Activated CD4-positive, CD25-positive, alpha-beta regulatory T cell treated with anti-CD3 and anti-CD28 coated beads, Interleukin-2, amount 50 U/mL, for 16 hours (primary cell): ENCODE measurements around the gene TRMT61B.
A peak's percentile ranks its signal among the peaks of the same experiment; 100 is the strongest.

Experiments
- DNase-seq: peaks from one replicate; pipeline ENCODE4 v3.0.0-alpha.2; 2020; ENCODE audit warnings: low read depth, low spot score

Gene TRMT61B

GRCh38 chr2:28870146-28870891, at the start of gene TRMT61B:
Gene TRMT61B (minus strand): TSS chr2:28870309. CDS start chr2:28870277, 32 bp downstream.
- DNase-seq: peak; percentile 97

DNA sequence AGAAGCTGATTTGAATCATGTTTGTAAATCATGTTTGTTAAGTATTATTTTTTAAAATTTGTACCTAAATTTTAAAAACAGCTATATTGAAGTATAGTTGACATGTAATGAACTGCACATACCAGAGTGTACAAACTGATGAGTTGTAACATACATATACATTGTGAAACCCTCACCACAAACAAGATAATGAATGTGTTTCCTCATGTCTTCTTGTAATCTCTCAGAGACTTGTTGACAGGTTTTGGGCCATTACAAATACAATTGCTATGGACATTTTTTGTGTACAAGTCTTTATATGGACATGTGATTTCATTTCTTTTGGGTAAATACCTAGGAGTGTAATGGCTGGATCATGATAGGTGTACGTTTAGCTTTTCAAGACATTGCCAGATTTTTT, 45.8 kb upstream of the TRMT61B start:
- DNase-seq: no peak

DNA sequence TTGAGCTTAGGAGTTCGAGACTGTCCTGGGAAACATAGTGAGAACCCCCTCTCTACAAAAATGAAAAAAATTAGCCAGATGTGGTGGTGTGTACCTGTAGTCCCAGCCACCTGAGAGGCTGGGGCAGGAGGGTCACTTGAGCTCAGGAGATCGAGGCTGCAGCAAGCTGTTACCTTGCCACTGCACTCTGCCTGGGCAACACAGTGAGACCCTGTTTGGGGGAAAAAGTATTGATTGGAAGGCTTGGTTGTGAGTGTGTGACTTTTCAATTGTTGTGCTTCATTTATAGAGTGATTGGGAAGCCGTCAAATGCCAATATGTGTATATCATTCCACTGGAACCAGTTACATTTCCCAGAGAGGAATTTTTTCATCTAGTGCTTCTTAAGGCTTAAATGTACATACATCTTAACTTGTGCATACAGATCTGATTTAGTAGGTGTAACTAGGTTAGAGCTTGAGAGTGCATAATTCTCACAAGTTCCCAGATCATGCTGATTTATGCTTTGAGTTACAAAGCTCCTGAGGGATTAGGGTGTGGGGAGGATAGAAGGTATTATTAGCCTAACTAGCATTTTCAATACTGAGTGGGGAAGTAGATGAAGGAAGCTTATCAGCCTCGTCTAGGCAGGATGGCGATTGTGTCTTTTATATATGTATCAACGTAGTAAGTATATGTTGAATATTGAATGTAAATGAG, 39.7 kb upstream of the TRMT61B start:
- DNase-seq: no peak

GRCh38 chr2:28908172-28908571, 38.1 kb upstream of the TRMT61B start:
- DNase-seq: no peak

DNA sequence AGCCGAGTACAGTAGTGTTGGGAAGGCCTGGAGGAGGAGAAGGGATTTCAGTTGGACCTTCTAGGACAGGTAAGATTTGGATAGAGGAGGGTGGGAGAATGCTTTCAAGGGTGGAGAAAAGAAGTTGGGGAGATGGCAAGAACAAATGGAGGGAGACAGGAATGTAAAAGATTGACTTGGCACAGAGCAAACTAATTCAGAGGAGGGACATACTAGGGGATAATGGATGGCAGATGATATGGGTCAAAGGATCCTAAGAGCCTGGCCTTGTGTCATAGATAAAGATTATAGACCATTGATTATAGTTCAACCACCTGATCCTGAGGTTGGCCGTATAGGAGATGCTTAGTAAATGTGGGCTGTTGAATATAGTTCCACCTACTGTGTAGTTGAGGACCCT, 36.7 kb upstream of the TRMT61B start:
- no peak for DNase-seq

DNA sequence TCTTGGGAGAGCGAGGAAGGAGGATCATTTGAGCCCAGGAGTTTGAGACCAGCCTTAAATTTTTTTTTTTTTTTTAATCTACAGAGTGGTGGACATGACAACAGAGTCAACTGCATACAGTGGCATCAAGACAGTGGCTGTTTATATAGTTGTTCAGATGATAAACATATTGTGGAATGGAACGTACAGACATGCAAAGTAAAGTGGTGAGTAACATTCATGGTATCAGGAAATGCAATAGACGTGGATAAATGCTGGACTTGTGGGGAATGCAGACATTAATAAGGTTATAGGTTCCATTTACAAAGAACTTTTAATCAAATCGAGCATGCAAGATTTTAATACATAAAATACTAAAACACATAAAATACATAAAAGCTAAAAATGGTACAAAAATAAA, 36.3 kb upstream of the TRMT61B start:
- DNase-seq: no peak

GRCh38 chr2:28905533-28905932, 35.4 kb upstream of the TRMT61B start:
- no peak for DNase-seq

DNA sequence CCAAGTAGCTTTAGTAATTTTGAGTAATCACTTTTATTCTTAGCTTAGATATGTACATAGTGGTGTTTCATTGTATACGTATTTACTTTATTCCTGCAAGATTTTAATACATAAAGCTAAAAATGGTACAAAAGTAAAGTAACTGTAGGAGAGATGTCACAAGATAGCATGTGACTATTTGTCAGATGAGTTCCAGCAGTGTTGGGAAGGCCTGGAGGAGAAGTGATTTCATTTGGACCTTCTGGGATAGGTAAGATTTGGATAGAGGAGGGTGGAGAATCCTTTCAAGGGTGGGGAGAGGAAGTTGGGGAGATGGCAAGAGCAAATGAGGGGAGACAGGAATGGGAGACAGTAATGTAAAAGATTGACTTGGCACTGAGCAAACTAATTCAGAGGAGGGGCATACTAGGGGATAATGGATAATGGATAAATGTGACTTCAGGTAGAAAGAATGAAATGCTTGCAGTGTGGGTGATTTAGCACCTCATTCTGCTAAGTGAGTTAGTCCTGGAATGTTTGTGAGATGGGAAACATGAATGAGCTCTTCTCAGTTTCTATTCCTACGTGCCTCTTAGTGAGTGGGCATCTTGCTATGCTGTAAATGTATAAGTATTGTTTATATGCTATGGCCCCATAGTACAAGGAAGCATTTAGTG, 34.8 kb upstream of the TRMT61B start:
- DNase-seq: no peak

DNA sequence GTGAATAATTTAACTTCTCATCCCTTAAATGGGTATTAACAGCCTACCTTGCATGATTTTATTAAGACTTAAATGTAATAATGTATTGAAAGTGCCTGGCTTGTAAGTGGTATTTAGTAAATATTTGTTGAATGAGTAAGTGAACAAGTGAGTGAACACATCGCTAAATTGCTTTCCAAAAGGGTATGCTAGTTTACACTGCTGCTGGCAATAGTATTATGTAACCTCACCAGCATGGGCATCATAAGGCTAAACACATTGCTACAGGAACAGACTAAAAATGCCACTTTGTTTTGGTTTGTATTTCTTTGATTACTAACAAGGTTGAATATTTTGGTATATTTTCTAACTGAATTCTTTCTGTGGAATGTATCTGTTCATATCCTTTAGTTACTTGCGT, 34.2 kb upstream of the TRMT61B start:
- DNase-seq: no peak

DNA sequence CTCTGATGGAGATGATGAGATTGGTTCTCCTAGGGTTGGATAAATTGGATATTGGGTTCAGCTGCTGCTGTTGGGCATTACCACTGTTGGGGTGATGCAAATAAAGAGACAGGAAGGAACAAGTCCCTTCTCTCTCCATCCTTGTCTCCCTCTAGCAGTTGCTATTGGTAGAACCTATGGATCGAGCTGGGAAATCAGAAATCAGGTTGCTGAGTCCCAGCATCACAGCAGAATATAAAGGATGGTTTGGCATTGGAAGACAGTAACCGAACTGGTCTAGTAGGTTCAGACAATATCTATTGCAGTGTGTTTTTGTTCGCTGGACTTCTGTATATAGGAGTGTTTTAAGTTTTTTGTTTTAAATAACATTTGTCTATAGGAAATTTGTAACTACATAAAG, 32.5 kb upstream of the TRMT61B start:
- no peak for DNase-seq

DNA sequence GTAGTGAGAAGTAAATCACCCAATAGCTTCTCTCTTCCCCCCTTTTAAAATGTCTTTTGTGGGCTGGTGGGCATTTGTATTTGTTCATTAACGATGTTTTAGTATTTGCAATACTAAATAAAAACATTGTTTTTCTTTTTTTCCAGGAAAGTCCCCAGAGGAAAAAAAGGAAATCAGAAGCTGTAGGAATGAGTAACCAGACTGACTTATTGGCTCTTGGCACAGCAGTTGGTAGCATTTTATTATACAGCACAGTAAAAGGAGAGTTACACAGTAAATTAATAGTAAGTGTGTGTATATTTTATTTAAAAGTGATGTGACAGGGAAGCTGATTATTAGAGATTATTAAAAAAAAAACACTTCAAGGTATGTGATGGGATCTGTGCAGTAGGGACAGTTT, 31.7 kb upstream of the TRMT61B start:
- DNase-seq: no peak

GRCh38 chr2:28901202-28901601, 31.1 kb upstream of the TRMT61B start:
- no peak for DNase-seq

GRCh38 chr2:28898048-28898447, 27.9 kb upstream of the TRMT61B start:
- no peak for DNase-seq

GRCh38 chr2:28896906-28897305, 26.8 kb upstream of the TRMT61B start:
- no peak for DNase-seq

GRCh38 chr2:28895189-28895893, 25.2 kb upstream of the TRMT61B start:
- peak; percentile 2 for DNase-seq

DNA sequence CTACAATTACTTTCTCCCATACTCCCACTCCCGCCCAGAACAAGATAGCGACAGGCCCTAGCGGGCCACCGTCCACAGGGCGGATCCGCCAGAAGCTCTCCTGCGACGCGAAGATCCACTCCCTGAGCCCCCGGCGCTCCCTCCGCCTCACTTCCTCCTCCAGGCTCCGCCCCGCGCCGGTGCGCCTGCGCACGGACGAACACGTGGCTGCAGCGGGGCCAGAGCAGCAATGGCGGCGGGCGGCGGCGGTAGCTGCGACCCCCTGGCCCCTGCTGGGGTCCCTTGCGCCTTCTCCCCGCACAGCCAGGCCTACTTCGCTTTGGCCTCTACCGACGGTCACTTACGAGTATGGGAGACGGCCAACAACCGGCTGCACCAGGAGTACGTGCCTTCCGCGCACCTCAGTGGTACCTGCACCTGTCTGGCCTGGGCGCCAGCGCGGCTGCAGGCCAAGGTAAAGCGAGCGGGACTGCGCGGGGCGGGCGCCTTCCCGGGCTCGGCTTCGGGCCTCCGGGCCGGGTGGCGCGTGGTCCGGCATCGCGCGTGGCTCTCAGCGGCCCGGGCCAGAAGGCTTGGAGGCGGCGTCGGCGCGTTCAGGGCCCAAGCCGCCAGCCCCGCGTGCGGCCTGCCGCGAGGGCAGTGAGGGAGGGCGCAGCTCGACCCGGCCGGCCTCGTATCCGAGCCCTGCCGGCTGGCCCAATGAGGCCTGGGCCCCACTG, 24.5 kb upstream of the TRMT61B start, which contains the start of gene WDR43:
WDR43 (plus strand) TSS at position 198 of the 719 bp plus-strand sequence; CDS start at position 230, 32 bp downstream.
- peak; percentile 96 for DNase-seq

- DNase-seq: no peak
Measured at GRCh38 chr2:28893488-28893887, 23.4 kb upstream of the TRMT61B start.

DNA sequence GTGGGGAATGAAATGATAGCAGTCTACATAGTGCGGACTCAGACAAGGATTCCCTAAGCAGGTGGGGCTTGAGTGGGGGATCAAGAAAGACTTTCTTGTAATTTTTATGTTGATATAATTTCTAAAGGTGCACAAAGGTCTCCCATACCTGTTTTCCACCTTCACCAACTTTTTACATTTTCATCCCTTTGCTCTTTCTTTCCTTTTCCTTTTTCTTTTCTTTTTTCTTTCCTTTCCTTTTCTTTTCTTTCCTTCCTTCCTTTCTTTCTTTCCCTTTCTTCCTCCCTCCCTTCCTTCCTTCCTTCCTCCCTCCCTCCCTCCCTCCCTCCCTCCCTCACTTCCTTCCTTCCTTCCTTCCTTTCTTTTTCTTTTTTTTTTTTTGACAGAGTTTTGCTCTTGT, 10.1 kb upstream of the TRMT61B start:
- no peak for DNase-seq

GRCh38 chr2:28871620-28872019, 1.5 kb upstream of the TRMT61B start:
- DNase-seq: no peak

GRCh38 chr2:28869494-28870145, 489 bp downstream of the TRMT61B start:
- no peak for DNase-seq

GRCh38 chr2:28868611-28869010, 1.5 kb downstream of the TRMT61B start:
- DNase-seq: no peak
